COLO829 (cell line): ENCODE measurements around the gene LGALS1.
"Not testable (repeated sequence)": the region's sequence is repeated elsewhere in the genome, so short reads cannot be mapped to it uniquely, and the experiment has no call there.

Experiments
- DNase-seq: peaks from one replicate; pipeline ENCODE4 v3.0.0; 2012; ENCODE audit warnings: low spot score

The LGALS1 gene

DNA sequence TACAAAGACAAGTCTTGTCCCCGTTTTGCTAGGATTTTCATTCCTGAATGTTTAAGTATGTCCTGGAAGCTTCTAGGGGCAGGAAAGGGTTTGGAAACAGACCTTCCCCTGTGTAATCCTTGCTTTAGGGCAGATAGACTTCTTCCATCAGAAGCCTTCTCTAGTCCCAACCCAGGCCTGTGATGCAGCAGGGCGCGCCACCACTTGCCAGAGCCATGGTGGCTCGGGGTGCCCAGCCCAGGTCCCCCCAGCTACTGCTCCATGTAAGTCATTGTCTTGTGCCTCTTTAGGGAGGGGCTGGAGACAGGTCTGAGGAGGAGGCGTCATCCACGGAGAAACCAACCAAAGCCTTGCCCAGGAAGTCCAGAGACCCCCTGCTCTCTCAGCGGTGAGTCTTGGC is 15.0 kb downstream of the LGALS1 start:
- no peak for DNase-seq

DNA sequence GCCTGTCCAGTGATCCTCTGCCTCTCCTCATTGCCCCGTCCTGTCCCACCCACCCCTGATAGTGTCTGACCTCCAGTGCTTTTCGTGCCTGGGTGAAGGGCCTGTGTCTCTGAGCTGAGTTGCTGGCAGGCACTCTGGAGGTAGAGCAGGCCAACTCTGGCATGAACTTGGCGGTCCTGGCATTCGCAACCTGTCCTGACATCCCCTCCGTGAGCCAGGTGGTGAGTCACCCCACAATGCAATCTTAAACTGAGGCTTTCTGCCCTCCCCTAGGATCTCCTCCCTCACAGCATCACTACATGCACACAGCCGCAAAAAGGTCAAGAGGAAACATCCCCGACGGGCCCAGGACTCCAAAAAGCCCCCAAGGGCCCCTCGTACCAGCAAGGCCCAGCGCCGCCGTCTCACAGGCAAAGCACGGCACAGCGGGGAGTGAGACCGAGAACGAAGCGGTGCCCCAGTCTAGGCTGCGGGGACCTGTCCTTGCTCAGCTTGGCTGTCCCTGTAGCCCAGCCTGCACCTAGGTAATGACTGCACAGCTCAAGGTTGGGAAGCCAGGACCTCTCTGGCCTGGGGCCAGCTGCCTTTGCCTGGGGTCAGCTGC is 15.6 kb downstream of the LGALS1 start:
- no peak for DNase-seq

DNA sequence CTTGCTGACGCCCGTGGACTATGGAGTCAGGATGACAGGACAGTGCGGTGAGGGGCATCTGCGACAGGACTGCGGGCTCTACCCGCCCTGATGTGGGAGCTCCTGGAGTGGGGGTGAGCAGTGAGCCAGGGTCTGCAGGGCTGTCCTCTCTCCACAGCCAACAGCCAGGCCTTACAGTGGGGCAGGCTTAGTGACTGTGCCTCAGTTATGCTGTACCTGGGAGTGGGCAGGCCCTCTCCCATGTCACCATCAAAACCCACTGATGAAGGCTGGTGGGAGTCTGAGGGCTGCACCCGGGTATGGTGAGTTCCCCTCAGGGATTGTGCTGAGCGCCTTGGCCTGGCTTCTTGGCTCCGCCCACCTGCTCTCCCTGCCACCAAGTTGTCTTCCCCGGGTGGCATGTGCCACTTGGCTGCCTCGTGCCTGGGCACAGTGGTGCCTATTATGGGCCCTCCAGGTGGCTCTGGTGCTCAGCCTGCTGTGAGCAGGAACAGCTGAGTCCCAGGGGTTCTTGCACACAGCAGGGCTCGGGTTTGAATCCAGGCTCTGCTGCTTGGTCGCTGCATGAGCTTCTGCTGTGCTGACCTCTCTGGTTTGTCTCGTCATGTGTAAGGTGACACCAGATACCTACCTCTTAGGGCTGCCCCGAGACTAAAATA is 17.3 kb downstream of the LGALS1 start:
- DNase-seq, result no peak

DNA sequence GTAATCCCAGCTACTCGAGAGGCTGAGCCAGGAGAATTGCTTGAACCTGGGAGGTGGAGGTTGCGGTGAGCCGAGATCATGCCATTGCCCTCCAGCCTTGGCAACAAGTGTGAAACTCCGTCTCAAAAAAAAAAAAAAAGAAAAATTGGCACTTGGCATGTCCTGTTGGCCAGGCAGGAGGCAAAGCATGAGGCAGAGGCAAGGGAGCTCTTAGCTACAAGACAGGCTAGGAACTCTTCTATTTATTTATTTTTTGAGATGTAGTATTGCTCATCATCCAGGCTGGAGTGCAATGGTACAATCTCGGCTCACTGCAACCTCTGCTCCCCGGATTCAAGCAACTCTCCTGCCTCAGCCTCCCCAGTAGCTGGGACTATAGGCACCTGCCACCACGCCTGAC is 18.7 kb downstream of the LGALS1 start:
- not testable (repeated sequence) for DNase-seq

- DNase-seq, result not testable (repeated sequence)
These were observed 20.8 kb downstream of the LGALS1 start for GRCh38 chr22:37696260-37696656.

DNA sequence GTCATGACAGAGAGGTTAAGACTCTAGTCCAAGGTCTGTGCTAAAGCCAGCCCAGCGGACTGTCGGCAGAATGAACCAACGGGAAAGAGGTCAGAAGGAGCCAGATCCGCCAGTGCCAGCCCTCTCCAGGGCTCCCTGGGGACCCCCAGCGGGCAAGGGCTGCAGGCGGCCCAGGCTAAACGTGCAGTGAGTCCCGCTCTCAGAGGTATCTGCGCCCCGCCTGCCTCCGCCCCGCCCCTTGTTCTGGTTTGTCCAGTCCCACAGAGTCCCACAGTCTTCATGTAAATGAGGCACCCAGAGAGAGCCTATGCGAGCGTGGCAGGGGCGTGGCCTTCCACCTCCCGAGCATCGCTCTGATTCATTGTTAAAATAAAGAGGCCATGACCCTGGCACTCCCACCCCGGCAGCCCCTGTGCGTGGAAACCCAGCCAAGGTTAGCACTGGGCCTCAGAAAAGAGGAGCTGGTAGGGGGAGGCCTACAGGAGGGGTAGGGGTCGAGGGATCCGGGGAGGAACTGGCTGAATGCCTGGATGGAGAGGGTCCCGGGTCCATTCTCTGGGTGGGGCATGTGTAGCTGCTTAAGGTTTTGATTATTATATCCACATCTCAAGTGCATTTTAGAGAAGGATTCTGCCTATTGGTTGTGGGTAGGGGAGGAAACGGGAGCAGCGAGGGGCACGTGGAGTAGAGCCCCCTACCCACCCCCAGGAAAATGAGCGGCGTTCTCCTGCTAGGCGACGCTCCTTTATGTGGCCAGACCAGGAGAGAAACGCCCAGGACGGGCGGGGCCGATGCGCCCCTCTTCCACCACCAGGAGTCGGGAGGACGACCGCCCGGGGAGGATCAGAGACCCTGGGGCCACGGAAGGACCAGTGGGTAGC is 21.5 kb downstream of the LGALS1 start, which contains the start of gene TRIOBP:
TSS of gene TRIOBP (plus strand) at position 392 of the 881 bp plus-strand sequence. CDS start 4,318 bp downstream, outside the sequence.
- DNase-seq, result peak; percentile 97

DNA sequence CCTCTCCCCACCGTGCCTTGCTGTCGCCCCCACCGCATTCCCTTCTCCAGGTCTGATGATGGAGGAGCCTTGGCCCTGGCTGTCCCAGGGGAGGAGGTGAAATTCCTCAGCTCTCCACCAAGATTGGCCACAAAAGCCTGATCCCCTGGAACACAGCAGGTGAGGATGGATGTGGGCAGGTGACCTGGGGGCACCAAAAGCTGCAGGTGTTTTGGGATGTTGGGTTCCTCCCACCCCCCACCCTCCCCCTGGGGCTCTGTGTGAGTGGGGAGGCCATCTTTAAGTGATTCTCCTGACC is 22.1 kb downstream of the LGALS1 start:
- no peak for DNase-seq

- DNase-seq, result no peak
These were observed 25.8 kb downstream of the LGALS1 start for GRCh38 chr22:37701141-37701786.

DNA sequence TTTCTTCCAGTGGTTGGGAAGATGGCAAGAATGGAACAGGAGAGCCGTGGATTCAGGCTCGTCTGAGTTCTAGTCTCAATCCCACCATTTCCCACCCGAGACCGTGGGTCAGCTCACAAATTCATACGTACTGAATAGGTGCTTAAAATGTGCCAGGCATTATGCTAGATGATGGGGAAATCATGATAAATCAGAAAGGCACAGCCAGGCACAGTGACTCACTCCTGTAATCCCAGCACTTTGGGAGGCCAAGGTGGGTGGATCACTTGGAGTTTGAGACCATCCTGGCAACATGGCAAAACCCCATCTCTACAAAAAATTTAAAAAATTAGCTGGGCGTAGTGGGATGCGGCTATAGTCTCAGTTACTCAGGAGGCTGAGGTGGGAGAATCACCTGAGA is 28.5 kb downstream of the LGALS1 start:
- no peak for DNase-seq

- DNase-seq, result no peak
These were observed 29.2 kb downstream of the LGALS1 start for GRCh38 chr22:37704645-37705044.

- no peak for DNase-seq
These were observed 29.8 kb downstream of the LGALS1 start for GRCh38 chr22:37705205-37705604.

DNA sequence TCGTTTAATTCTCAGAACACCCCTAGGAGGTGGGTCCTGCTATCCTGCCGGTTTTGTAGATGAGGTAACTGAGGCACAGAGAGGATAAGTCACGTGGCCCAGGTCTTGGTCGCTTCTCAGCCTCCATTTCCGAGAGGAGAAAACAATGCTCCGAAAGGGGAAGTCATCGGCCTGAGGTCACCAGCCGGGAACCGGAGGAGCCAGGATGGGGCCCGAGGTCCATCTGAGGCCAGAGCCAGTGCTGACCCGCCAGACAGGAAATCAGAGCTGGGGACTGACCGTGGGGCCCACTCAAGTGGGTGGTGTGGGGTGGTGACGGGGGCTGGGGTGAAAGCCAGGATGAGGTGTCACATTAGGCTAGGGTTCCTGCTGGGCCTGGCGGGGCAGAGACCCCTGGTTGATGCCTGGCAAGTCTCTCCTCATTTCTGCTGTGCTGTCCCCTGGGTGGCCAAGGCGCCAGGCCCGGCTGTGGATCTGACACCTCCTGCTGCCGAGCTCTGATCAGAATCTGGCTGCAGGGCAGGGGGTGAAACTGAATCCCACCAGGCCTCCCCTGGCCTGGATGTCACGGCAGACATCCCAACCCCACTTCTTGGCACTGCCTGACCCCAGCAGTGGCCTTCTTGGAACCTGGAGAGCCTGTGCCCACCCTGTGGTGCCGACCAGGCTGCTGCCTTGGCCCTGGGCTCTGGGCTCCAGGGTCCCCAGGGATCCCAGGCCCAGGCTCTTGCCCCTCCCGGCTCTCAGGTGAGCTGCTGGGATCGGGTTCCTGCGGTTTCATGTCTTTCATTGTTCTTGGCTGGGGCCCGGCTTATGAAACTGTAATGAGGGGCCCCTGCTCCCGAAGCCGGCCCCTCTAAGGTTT is 33.4 kb downstream of the LGALS1 start:
- DNase-seq, result no peak

DNA sequence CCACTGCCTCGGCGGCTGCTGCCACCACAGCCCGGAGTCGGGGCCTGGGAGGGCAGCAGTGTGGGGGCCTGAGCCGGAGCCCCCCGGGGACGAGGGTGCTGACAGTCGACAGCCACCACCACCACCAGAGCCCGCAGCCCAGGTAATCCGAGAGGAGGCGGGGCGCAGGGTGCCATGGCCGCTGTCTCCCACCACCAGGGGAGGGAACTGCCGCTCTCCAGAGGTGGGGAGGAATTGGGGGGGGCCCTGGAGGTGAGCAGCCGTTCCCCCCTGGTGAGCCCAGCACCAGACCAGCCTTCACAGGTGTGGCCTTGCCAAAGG is 34.0 kb downstream of the LGALS1 start:
- no peak for DNase-seq

DNA sequence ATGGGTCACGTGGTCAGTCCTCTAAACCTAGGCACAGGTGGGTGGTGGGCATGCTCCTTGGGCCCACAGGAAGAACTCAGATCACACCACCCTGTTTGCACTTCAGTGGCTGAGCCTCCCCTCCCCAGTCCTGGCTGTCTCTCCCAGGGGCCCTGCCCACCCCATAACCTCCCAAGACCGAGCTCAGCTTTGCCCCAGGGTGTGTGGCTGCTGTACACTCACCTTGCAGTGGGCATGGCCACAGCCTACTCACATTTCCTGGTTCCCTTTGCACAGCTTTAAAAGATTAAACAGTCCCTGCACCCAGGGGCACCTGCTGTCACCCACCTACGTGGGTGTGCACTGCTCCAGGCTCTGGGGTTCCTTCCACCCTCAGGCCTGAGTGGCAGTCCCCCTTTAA is 35.2 kb downstream of the LGALS1 start:
- DNase-seq, result no peak

DNA sequence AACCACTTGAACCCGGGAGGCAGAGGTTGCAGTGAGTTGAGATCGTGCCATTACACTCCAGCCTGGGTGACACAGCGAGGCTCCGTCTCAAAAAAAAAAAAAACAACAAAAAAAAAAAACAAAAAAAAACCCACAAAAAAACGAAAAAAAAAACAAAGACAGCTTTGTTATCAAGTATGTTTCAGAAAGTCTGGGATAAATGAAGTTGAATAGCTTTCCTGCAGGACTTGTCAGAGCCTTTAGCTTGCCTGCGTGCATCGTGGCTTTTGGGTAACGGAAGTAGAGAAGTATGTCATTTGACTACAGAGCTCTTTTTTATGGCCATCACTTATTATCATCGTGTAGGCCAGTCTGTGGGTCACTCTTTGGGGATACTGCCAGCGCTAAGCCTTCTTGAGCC is 36.1 kb downstream of the LGALS1 start:
- DNase-seq, result peak; percentile 87

DNA sequence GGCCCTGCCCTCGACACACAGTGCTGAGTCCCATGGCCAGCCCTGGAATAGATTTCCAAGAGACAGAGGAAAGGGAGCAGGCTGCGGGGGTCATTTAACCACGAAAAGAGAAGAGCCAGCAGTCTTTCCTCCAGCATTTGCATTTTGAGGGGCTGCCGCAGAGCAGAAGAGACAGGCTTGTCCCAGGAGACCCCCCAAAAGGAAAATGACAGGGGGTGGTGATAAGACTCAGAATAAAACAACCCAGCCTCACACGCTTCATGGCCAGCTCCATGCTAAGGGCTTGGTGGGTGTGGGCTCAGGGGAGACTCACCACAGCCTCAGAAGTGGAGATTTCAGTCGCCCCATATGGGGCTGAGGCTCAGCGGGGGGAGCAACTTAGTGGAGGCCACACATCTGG is 38.3 kb downstream of the LGALS1 start:
- no peak for DNase-seq

DNA sequence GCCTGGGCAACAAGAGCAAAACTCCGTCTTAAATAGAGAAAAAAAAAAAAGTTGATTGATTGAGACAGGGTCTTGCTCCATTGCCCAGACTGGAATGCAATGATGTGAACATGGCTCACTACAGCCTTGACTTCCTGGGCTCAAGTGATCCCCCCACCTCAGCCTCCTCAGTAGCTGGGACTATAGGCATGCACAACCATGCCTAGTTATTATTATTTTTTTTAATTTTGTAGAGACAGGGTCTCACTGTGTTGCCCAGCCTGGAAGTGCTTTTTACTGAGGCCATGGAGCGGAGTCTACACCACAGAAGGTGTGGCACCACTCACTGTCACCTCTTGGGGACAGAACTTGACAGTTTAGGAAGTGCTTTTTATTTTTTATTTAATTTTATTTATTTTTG is 39.2 kb downstream of the LGALS1 start:
- DNase-seq, result no peak

GRCh38 chr22:37715760-37716159 is 40.3 kb downstream of the LGALS1 start:
- no peak for DNase-seq

- no peak for DNase-seq
These were observed 41.3 kb downstream of the LGALS1 start for GRCh38 chr22:37716708-37717107.

DNA sequence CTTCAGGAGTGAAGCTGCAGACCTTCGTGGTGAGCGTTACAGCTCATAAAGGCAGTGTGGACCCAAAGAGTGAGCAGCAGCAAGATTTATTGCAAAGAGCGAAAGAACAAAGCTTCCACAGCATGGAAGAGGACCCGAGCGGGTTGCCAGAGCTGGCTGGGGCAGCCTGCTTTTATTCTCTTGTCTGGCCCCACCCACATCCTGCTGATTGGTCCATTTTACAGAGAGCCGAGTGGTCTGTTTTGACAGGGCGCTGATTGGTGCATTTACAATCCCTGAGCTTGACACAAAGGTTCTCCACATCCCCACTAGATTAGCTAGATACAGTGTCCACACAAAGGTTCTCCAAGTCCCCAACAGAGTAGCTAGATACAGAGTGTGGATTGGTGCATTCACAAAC is 41.8 kb downstream of the LGALS1 start:
- DNase-seq, result not testable (repeated sequence)

DNA sequence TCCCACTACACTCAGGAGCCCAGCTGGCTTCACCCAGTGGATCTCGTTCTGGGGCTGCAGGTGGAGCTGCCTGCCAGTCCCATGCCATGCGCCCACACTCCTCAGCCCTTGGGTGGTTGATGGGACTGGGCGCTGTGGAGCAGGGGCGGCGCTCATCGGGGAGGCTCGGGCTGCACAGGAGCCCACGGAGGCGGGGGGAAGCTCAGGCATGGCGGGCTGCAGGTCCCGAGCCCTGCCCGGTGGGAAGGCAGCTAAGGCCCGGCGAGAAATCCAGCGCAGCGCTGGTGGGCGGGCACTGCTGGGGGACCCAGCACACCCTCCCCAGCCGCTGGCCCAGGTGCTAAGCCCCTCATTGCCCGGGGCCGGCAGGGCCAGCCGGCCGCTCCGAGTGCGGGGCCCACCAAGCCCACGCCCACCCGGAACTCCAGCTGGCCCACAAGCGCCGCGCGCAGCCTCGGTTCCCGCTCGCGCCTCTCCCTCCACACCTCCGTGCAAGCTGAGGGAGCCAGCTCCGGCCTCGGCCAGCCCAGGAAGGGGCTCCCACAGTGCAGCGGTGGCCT is 42.4 kb downstream of the LGALS1 start:
- DNase-seq, result not testable (repeated sequence)
